SK-N-SH (cell line): Measurements from ENCODE around the gene PPP1R12C. TPM values are rescaled to one million over a fixed set of nuclear protein-coding genes. Genes with fewer than 3 reads are reported as not detected.

ENCODE experiments used
- CTCF ChIA-PET: fragments of 300-600, 350-600 bp; formaldehyde crosslinking; extraction: SDS; loops from one replicate; lab custom pipeline; 2021; lab: Yijun Ruan, JAX
- POLR2A ChIA-PET: fragments of 350-600 bp; sonication (Branson Sonifier 250); formaldehyde crosslinking; extraction: SDS; loops from one replicate; lab custom pipeline; 2020; ENCODE audit warnings: antibody characterized with exemption, inconsistent platforms; lab: Yijun Ruan, JAX
- DNase-seq: peaks from one replicate; pipeline ENCODE4 v3.0.0; 2012
- H2AFZ ChIP-seq: fragments of 200-600 bp; sonication (generic); 2 replicates; pipeline ENCODE4 v1.8.1; 2016; ENCODE audit warnings: antibody characterized with exemption, mild to moderate bottlenecking, low read depth
- H3F3A ChIP-seq: fragments of 200-600 bp; sonication (generic); replicated peaks from 2 replicates; pipeline ENCODE3; 2016; ENCODE audit warnings: antibody characterized with exemption, mild to moderate bottlenecking; ENCODE audit not compliant: insufficient read depth
- H3K27ac ChIP-seq, 2 experiments: fragments of 200-500 bp in 1 of 2; fragments of 200-600 bp in 1 of 2; sonication (Bioruptor generic) in 1 of 2; sonication (generic), shearing (Covaris generic) in 1 of 2; 2 replicates each; pipeline versions ENCODE4 v1.5.1 to v1.6.1; 2014 to 2016; ENCODE audit warnings: low read depth in 2 of 2, inconsistent platforms in 1 of 2, low read length in 1 of 2, mild to moderate bottlenecking in 1 of 2, mixed read lengths in 1 of 2
- H3K27me3 ChIP-seq: fragments of 200-600 bp; sonication (generic), shearing (Covaris generic); 2 replicates; pipeline ENCODE4 v1.6.1; 2016; ENCODE audit warnings: mixed run types; ENCODE audit not compliant: insufficient read depth
- H3K36me3 ChIP-seq, 2 experiments: fragments of 200-500 bp in 1 of 2; fragments of 200-600 bp in 1 of 2; sonication (Bioruptor generic) in 1 of 2; sonication (generic) in 1 of 2; replicated peaks in 1 of 2; 2 replicates each; pipeline versions ENCODE3 to v1.5.1; 2014 to 2016; ENCODE audit warnings: low read length in 1 of 2, mild to moderate bottlenecking in 1 of 2; ENCODE audit not compliant: insufficient read depth in 2 of 2, control insufficient read depth in 1 of 2
- H3K4me1 ChIP-seq, 2 experiments: fragments of 200-500 bp in 1 of 2; fragments of 200-600 bp in 1 of 2; sonication (Bioruptor generic) in 1 of 2; sonication (generic), shearing (Covaris generic) in 1 of 2; 2 replicates each; pipeline versions ENCODE4 v1.5.1 to v1.6.1; 2014 to 2016; ENCODE audit warnings: low read depth in 1 of 2, low read length in 1 of 2, mixed run types in 1 of 2; ENCODE audit not compliant: insufficient read depth in 2 of 2, control insufficient read depth in 1 of 2
- H3K4me2 ChIP-seq: fragments of 200-600 bp; sonication (generic), shearing (Covaris generic); 2 replicates; pipeline ENCODE4 v1.6.1; 2017; ENCODE audit warnings: mixed run types
- H3K4me3 ChIP-seq, 2 experiments: fragments of 200-500 bp in 1 of 2; fragments of 200-600 bp in 1 of 2; sonication (Bioruptor generic) in 1 of 2; sonication (generic), shearing (Covaris generic) in 1 of 2; 2 replicates each; pipeline versions ENCODE4 v1.5.1 to v1.8.1; 2014 to 2016; ENCODE audit warnings: low read depth in 2 of 2, inconsistent platforms in 1 of 2, low read length in 1 of 2, mild to moderate bottlenecking in 1 of 2, mixed read lengths in 1 of 2, moderate library complexity in 1 of 2
- H3K79me2 ChIP-seq: fragments of 200-600 bp; sonication (generic); 2 replicates; pipeline ENCODE4 v1.8.1; 2017; ENCODE audit warnings: mild to moderate bottlenecking; ENCODE audit not compliant: insufficient read depth
- H3K9ac ChIP-seq: fragments of 200-600 bp; sonication (generic); 2 replicates; pipeline ENCODE4 v1.6.1; 2017; ENCODE audit warnings: mixed run types
- H3K9me2 ChIP-seq: fragments of 200-600 bp; sonication (generic); 2 replicates; pipeline ENCODE4 v1.6.1; 2017; ENCODE audit warnings: mixed run types
- H3K9me3 ChIP-seq: fragments of 200-600 bp; sonication (generic); 2 replicates; pipeline ENCODE4 v1.6.1; 2017; ENCODE audit warnings: mixed run types, mild to moderate bottlenecking, moderate library complexity
- H4K20me1 ChIP-seq: fragments of 200-600 bp; sonication (generic); 2 replicates; pipeline ENCODE4 v1.6.1; 2017; ENCODE audit warnings: mild to moderate bottlenecking, mixed run types; ENCODE audit not compliant: insufficient read depth
- CHD2 ChIP-seq: fragments of 150-350 bp; IDR thresholded peaks from 2 replicates; pipeline ENCODE4 v1.6.1; 2018; ENCODE audit warnings: low read length; ENCODE audit not compliant: partially characterized antibody
- ELF1 ChIP-seq: IDR thresholded peaks from 2 replicates; pipeline ENCODE4 v1.4.0; 2012
- EP300 ChIP-seq, 2 experiments: IDR thresholded peaks; 2 replicates each; pipeline versions ENCODE4 v1.4.0 to v1.6.1; 2012; ENCODE audit warnings: borderline replicate concordance in 1 of 2, low read depth in 1 of 2, low read length in 1 of 2
- EZH2phosphoT487 ChIP-seq: fragments of 200-600 bp; sonication (generic); IDR thresholded peaks from 2 replicates; pipeline ENCODE4 v1.6.1; 2017; ENCODE audit warnings: low read depth, mixed run types, mild to moderate bottlenecking, antibody characterized with exemption, moderate library complexity, borderline replicate concordance
- FOXM1 ChIP-seq: IDR thresholded peaks from 2 replicates; pipeline ENCODE4 v1.4.0; 2012; ENCODE audit warnings: low read depth, mild to moderate bottlenecking
- JUND ChIP-seq: IDR thresholded peaks from 2 replicates; pipeline ENCODE4 v1.4.0; 2012
- MXI1 ChIP-seq: IDR thresholded peaks from 2 replicates; pipeline ENCODE4 v1.6.1; 2012; ENCODE audit warnings: mild to moderate bottlenecking, low read depth, low read length, improper control_type of control experiment
- POLR2AphosphoS5 ChIP-seq: IDR thresholded peaks from 2 replicates; pipeline ENCODE4 v1.6.1; 2012; ENCODE audit warnings: low read depth, low read length
- RAD21 ChIP-seq: IDR thresholded peaks from 2 replicates; pipeline ENCODE4 v1.6.1; 2012; ENCODE audit warnings: mild to moderate bottlenecking, low read length
- RCOR1 ChIP-seq: fragments of 150-350 bp; IDR thresholded peaks from 2 replicates; pipeline ENCODE4 v1.6.1; 2017; ENCODE audit warnings: antibody characterized with exemption, low read length
- RXRA ChIP-seq: IDR thresholded peaks from 2 replicates; pipeline ENCODE4 v1.4.0; 2012; ENCODE audit warnings: low read depth, mild to moderate bottlenecking, borderline replicate concordance
- SIN3A ChIP-seq: IDR thresholded peaks from 2 replicates; pipeline ENCODE4 v1.6.1; 2012; ENCODE audit warnings: low read depth, mild to moderate bottlenecking, low read length, moderate library complexity, borderline replicate concordance
- TCF12 ChIP-seq: IDR thresholded peaks from 2 replicates; pipeline ENCODE4 v1.4.0; 2012
- YY1 ChIP-seq: IDR thresholded peaks from 2 replicates; pipeline ENCODE4 v1.4.0; 2012; ENCODE audit warnings: low read depth, mild to moderate bottlenecking
- WGBS: methylation state at CpG from one replicate; pipeline ENCODE4 v1.1.6; 2017; ENCODE audit warnings: low lambda C conversion rate; 5-methylcytosine and 5-hydroxymethylcytosine counted together
- polyA plus RNA-seq, 3 experiments: library from polyadenylated mRNA; depleted of rRNA; stranded (reverse); fragments of >200 nt; gene quantifications; 2 replicates each; pipeline ENCODE4 v1.2.3, GENCODE V29; 2012
- TF ChIP-seq, protein P1 (sequence below): IDR thresholded peaks from 2 replicates; pipeline ENCODE4 v1.4.0; 2012; ENCODE audit warnings: low read depth, borderline replicate concordance
- TF ChIP-seq, protein P2 (sequence below): fragments of 150-350 bp; IDR thresholded peaks from 2 replicates; pipeline ENCODE4 v1.6.1; 2016; ENCODE audit warnings: mild to moderate bottlenecking, low read depth, low read length
- TF ChIP-seq, protein P3 (sequence below): IDR thresholded peaks from 2 replicates; pipeline ENCODE4; 2012
- TF ChIP-seq, protein P4 (sequence below): IDR thresholded peaks from 2 replicates; pipeline ENCODE4 v1.4.0; 2012; ENCODE audit warnings: low read depth, borderline replicate concordance
- TF ChIP-seq, protein P5 (sequence below): fragments of 200-600 bp; sonication (generic); IDR thresholded peaks from 2 replicates; pipeline ENCODE4 v1.6.1; 2017; ENCODE audit warnings: antibody characterized with exemption, mild to moderate bottlenecking, moderate library complexity

Gene PPP1R12C
- polyA plus RNA-seq, 1 of the 3 experiments (the other 2 are of a cell fraction) = 83.9 TPM

DNA sequence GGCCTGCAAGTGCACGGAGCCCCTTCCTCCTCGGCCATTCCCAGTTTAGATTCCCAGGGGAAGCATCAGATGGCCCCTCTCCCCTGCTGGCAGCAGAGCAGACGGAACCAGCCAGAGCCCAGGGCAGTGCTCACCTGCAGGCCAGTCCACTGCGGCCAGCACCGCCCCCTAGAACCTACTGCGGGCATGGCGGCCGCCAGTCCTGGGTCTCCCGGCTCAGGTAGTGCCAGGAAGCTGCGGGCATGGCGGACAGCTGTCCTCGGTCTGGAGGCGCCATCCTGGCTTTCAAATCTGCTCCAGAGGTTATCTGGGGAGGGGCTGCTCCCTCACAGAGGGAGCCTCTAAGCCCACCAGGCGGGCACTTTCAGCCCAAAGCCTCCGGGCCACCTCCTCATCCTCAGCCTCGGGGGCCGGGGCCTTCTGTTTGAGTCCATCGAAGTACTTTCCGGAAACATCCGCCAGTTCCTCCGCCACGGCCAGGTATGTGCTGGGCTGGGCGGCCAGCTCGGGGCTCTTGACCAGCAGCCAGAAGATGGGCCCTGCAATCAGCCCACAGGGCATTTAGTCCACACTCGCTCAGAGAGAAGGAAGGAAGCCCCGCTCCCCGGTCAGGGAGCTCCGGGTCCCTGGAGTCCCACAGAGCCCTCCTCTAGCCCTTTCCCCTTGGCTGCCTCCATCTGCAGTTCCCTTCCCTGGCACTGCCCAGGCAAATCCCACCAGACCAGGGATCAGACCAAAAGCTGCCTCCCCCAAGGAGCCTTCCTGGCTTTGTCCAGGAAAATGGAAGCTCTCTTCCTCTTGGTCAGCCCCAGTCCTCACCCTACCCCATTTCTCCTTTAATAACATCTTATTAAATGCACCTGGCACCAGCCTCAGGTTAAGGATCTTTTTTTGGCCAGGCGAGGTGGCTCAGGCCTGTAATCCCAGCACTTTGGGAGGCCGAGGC, 72.4 kb downstream of the PPP1R12C start:
- no peak overlapping the region for H3K27ac ChIP-seq
- no peaks in the 10 kb centered on the region for H4K20me1 ChIP-seq
- no peak overlapping the region for H3K4me2 ChIP-seq
- H2AFZ ChIP-seq = no peak overlapping the region
- no peak overlapping the region for H3K9ac ChIP-seq
- H3K4me3 ChIP-seq = no peak overlapping the region
- H3K4me1 ChIP-seq = no peaks in the 10 kb centered on the region
- no peaks in the 10 kb centered on the region for H3K27me3 ChIP-seq
- H3K9me3 ChIP-seq = no peaks in the 10 kb centered on the region
- H3K9me2 ChIP-seq = no peaks in the 10 kb centered on the region
- TF ChIP-seq FOXM1 (no peak), YY1 (no peak), SIN3A (no peak), EZH2phosphoT487 (no peak), TCF12 (no peak), CHD2 (no peak), POLR2AphosphoS5 (no peak), MXI1 (no peak), ELF1 (no peak), RXRA (no peak), EP300 (IDR thresholded peaks at IDR 0.05; ENCODE audit: borderline replicate concordance in 1 of 2, low read depth in 1 of 2, low read length in 1 of 2) (no peak), JUND (no peak), RAD21 (no peak), RCOR1 (no peak)
- TF ChIP-seq, protein P1, sequence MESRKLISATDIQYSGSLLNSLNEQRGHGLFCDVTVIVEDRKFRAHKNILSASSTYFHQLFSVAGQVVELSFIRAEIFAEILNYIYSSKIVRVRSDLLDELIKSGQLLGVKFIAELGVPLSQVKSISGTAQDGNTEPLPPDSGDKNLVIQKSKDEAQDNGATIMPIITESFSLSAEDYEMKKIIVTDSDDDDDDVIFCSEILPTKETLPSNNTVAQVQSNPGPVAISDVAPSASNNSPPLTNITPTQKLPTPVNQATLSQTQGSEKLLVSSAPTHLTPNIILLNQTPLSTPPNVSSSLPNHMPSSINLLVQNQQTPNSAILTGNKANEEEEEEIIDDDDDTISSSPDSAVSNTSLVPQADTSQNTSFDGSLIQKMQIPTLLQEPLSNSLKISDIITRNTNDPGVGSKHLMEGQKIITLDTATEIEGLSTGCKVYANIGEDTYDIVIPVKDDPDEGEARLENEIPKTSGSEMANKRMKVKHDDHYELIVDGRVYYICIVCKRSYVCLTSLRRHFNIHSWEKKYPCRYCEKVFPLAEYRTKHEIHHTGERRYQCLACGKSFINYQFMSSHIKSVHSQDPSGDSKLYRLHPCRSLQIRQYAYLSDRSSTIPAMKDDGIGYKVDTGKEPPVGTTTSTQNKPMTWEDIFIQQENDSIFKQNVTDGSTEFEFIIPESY = no peak
- TF ChIP-seq, protein P2, sequence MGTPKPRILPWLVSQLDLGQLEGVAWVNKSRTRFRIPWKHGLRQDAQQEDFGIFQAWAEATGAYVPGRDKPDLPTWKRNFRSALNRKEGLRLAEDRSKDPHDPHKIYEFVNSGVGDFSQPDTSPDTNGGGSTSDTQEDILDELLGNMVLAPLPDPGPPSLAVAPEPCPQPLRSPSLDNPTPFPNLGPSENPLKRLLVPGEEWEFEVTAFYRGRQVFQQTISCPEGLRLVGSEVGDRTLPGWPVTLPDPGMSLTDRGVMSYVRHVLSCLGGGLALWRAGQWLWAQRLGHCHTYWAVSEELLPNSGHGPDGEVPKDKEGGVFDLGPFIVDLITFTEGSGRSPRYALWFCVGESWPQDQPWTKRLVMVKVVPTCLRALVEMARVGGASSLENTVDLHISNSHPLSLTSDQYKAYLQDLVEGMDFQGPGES = no peak
- TF ChIP-seq, protein P3, sequence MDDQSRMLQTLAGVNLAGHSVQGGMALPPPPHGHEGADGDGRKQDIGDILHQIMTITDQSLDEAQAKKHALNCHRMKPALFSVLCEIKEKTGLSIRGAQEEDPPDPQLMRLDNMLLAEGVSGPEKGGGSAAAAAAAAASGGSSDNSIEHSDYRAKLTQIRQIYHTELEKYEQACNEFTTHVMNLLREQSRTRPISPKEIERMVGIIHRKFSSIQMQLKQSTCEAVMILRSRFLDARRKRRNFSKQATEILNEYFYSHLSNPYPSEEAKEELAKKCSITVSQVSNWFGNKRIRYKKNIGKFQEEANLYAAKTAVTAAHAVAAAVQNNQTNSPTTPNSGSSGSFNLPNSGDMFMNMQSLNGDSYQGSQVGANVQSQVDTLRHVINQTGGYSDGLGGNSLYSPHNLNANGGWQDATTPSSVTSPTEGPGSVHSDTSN = no peak
- TF ChIP-seq, protein P4, sequence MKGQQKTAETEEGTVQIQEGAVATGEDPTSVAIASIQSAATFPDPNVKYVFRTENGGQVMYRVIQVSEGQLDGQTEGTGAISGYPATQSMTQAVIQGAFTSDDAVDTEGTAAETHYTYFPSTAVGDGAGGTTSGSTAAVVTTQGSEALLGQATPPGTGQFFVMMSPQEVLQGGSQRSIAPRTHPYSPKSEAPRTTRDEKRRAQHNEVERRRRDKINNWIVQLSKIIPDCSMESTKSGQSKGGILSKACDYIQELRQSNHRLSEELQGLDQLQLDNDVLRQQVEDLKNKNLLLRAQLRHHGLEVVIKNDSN = no peak
- TF ChIP-seq, protein P5, sequence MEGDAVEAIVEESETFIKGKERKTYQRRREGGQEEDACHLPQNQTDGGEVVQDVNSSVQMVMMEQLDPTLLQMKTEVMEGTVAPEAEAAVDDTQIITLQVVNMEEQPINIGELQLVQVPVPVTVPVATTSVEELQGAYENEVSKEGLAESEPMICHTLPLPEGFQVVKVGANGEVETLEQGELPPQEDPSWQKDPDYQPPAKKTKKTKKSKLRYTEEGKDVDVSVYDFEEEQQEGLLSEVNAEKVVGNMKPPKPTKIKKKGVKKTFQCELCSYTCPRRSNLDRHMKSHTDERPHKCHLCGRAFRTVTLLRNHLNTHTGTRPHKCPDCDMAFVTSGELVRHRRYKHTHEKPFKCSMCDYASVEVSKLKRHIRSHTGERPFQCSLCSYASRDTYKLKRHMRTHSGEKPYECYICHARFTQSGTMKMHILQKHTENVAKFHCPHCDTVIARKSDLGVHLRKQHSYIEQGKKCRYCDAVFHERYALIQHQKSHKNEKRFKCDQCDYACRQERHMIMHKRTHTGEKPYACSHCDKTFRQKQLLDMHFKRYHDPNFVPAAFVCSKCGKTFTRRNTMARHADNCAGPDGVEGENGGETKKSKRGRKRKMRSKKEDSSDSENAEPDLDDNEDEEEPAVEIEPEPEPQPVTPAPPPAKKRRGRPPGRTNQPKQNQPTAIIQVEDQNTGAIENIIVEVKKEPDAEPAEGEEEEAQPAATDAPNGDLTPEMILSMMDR = no peak
- no peaks in the 10 kb centered on the region for H3F3A ChIP-seq
- DNase-seq = no peak
- H3K36me3 ChIP-seq = peaks cover 0 to 43% of the 10 kb centered on the region in 2 experiments
- CTCF ChIA-PET = no interaction called here
- POLR2A ChIA-PET = no interaction called here
- WGBS = 97% methylated on average over 22 of the region's 30 CpGs
- no peaks in the 10 kb centered on the region for H3K79me2 ChIP-seq
